ENCODE results near the gene STXBP6. TPM values are rescaled to one million over a fixed set of nuclear protein-coding genes. Genes with fewer than 3 reads are reported as not detected.

STXBP6 gene
- total RNA-seq, 1 experiment from 2014 or later: 0.27 TPM

DNA sequence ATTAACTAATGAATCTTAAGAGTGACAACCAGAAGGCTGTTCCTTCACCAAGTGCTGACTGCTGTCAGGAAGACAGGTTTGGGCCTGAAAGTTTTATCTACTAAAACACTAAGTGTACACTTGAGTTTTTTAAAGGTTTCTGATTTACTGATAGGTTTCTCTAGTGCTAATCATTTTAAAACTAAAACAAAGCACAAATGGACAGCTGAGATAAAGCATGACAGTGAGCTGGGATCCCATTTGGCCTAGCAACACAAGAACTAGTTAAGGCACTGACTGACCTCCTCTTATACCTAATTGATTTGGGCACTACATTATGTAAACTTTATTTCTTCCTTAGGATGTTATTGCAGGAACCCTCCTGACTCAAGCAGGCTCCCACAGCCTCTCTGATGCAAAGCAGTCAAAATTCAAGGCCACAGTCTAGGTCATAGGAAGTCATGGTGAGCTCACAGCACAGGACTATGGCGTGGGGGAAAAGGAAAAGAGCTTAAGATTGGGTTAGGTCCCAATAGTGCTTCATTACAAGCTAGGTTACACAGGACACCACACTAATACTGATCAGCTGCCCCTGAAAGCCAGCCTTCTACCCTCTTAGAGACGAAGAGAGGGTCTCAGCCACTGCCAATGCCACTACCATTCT, 3.5 kb downstream of the STXBP6 start (continued):
- TF ChIP-seq, protein P1, sequence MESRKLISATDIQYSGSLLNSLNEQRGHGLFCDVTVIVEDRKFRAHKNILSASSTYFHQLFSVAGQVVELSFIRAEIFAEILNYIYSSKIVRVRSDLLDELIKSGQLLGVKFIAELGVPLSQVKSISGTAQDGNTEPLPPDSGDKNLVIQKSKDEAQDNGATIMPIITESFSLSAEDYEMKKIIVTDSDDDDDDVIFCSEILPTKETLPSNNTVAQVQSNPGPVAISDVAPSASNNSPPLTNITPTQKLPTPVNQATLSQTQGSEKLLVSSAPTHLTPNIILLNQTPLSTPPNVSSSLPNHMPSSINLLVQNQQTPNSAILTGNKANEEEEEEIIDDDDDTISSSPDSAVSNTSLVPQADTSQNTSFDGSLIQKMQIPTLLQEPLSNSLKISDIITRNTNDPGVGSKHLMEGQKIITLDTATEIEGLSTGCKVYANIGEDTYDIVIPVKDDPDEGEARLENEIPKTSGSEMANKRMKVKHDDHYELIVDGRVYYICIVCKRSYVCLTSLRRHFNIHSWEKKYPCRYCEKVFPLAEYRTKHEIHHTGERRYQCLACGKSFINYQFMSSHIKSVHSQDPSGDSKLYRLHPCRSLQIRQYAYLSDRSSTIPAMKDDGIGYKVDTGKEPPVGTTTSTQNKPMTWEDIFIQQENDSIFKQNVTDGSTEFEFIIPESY (IDR thresholded peaks at IDR 0.05; ENCODE audit: extremely low read depth, insufficient replicate concordance, low read length): no peak

DNA sequence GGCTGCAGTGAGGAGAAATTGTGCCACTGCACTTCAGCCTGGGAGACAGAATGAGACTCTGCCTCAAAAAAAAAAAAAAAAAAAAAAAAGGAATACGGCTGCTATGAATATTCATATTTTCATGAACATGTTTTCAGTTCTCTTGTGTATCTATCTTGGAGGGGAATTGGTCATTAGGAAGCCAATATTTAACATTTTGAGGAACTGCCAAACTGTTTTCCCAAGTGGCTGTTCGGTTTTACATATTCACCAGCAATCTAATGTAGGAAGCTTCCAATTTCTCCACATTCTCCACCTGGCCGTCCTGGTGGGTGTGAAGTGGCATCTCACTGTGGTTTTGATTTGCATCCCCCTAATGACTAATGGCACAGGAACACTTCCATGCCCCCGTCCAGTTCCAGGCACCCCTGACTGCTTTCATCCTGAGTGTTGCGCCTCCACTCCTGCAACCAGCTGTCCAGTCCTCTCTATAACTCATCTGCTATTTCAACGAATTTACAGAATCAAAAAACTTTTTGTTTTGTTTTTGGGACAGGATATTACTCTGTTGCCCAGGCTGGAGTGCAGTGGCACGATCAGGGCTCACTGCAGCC, 5.7 kb downstream of the STXBP6 start:
- H3K9ac ChIP-seq (ENCODE audit: low read length): no peak overlapping the region
- H3K79me2 ChIP-seq (ENCODE audit: insufficient read depth, low read length): no peaks in the 10 kb centered on the region
- H2AFZ ChIP-seq (ENCODE audit: low read depth, low read length, poor library complexity, severe bottlenecking): no peak overlapping the region
- no peak overlapping the region for H3K27ac ChIP-seq (ENCODE audit: low read depth, low read length)
- no peaks in the 10 kb centered on the region for H3K9me2 ChIP-seq (ENCODE audit: insufficient read depth)
- H3K27me3 ChIP-seq (ENCODE audit: insufficient read depth, low read length): no peaks in the 10 kb centered on the region
- H3K9me3 ChIP-seq (ENCODE audit: control insufficient read depth in 1 of 2, insufficient read depth in 1 of 2, low read depth in 1 of 2, low read length in 2 of 2): peaks cover 0 to 18% of the 10 kb centered on the region in 2 experiments; a peak in 2 of 4 replicates
- no peaks in the 10 kb centered on the region for H3K4me1 ChIP-seq (ENCODE audit: control insufficient read depth in 1 of 2, insufficient read depth in 2 of 2, low read length in 2 of 2)
- ChIA-PET POLR2A (no interaction called here), CTCF (no interaction called here), RAD21 (ENCODE audit: low non-redundant PET in 1 of 2, low total read pairs in 2 of 2, uncharacterized antibody in 2 of 2, unreplicated experiment in 2 of 2) (no interaction called here)
- no TSS peak for BruUV-seq (replicated peaks)
- intact Hi-C loops (cut with micrococcal nuclease): no loop called here
- no peak overlapping the region for H3K4me3 ChIP-seq (replicated peaks in 1 of 2; ENCODE audit: low read depth in 1 of 2, low read length in 2 of 2)
- no peaks in the 10 kb centered on the region for H3K36me3 ChIP-seq (ENCODE audit: control insufficient read depth in 1 of 2, insufficient read depth in 2 of 2, low read length in 2 of 2)
- H3K4me2 ChIP-seq (ENCODE audit: low read length): no peak overlapping the region
- H4K20me1 ChIP-seq (ENCODE audit: insufficient read depth): no peaks in the 10 kb centered on the region
- ATAC-seq (no peak), DNase-seq (ENCODE audit: low read depth, low spot score) (no peak)
- no peak for TF ChIP-seq EZH2phosphoT487 (IDR thresholded peaks at IDR 0.05; ENCODE audit: borderline replicate concordance)
- TF ChIP-seq POLR2A (IDR thresholded peaks at IDR 0.05; ENCODE audit: borderline replicate concordance, extremely low read depth, insufficient read depth, insufficient read length): no peak
- TF ChIP-seq ELF1 (IDR thresholded peaks at IDR 0.05; ENCODE audit: borderline replicate concordance, low read depth): no peak
- TF ChIP-seq, protein P2, sequence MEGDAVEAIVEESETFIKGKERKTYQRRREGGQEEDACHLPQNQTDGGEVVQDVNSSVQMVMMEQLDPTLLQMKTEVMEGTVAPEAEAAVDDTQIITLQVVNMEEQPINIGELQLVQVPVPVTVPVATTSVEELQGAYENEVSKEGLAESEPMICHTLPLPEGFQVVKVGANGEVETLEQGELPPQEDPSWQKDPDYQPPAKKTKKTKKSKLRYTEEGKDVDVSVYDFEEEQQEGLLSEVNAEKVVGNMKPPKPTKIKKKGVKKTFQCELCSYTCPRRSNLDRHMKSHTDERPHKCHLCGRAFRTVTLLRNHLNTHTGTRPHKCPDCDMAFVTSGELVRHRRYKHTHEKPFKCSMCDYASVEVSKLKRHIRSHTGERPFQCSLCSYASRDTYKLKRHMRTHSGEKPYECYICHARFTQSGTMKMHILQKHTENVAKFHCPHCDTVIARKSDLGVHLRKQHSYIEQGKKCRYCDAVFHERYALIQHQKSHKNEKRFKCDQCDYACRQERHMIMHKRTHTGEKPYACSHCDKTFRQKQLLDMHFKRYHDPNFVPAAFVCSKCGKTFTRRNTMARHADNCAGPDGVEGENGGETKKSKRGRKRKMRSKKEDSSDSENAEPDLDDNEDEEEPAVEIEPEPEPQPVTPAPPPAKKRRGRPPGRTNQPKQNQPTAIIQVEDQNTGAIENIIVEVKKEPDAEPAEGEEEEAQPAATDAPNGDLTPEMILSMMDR (IDR thresholded peaks at IDR 0.05 in 2 of 3, conservative IDR thresholded peaks at IDR 0.05 in 1 of 3; ENCODE audit: borderline replicate concordance in 1 of 3, insufficient read depth in 1 of 3, low read depth in 2 of 3, low read length in 2 of 3): no peak
- TF ChIP-seq SIN3A (IDR thresholded peaks at IDR 0.05; ENCODE audit: low read depth): no peak
- TF ChIP-seq, protein P3, sequence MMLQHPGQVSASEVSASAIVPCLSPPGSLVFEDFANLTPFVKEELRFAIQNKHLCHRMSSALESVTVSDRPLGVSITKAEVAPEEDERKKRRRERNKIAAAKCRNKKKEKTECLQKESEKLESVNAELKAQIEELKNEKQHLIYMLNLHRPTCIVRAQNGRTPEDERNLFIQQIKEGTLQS (IDR thresholded peaks at IDR 0.05): no peak
- no peak for TF ChIP-seq CBX3 (IDR thresholded peaks at IDR 0.05; ENCODE audit: low read depth)
- TF ChIP-seq YY1 (IDR thresholded peaks at IDR 0.05; ENCODE audit: extremely low read depth, insufficient replicate concordance, low read depth, low read length): no peak
- TF ChIP-seq EGR1 (IDR thresholded peaks at IDR 0.05; ENCODE audit: low read depth): no peak
- TF ChIP-seq ZNF274 (IDR thresholded peaks at IDR 0.05; ENCODE audit: low read depth, low read length): no peak
- no peak for TF ChIP-seq SP1 (IDR thresholded peaks at IDR 0.05; ENCODE audit: low read depth)
- TF ChIP-seq FOSL1 (IDR thresholded peaks at IDR 0.05; ENCODE audit: low read depth): no peak
- no peak for TF ChIP-seq RAD21 (IDR thresholded peaks at IDR 0.05; ENCODE audit: low read depth)
- TF ChIP-seq EZH2 (IDR thresholded peaks at IDR 0.05): no peak
- TF ChIP-seq TCF7L2 (IDR thresholded peaks at IDR 0.05; ENCODE audit: borderline replicate concordance, extremely low read depth, insufficient read depth, insufficient read length): no peak
- TF ChIP-seq JUND (IDR thresholded peaks at IDR 0.05): no peak
- no peak for TF ChIP-seq CEBPB (IDR thresholded peaks at IDR 0.05; ENCODE audit: low read depth)
- TF ChIP-seq SRF (IDR thresholded peaks at IDR 0.05; ENCODE audit: low read depth): no peak

Measured in HCT116 (cell line).